BJ (cell line): Measurements from ENCODE around the gene TANGO2. TPM values are rescaled to one million over a fixed set of nuclear protein-coding genes. Genes with fewer than 3 reads are reported as not detected.

ENCODE experiments used
- CTCF ChIA-PET: fragments of 350-600 bp; formaldehyde crosslinking; extraction: SDS; loops from one replicate; lab custom pipeline; 2021; ENCODE audit warnings: antibody characterized with exemption, inconsistent platforms; lab: Yijun Ruan, JAX
- POLR2A ChIA-PET: fragments of 300-600 bp; sonication (Branson Sonifier 250); formaldehyde crosslinking; extraction: SDS; loops from one replicate; lab custom pipeline; 2021; ENCODE audit warnings: antibody characterized with exemption; lab: Charles Lee
- DNase-seq: peaks from one replicate; pipeline ENCODE4 v3.0.0-alpha.2; 2011; ENCODE audit warnings: low read depth
- H3K27me3 ChIP-seq: 2 replicates; pipeline ENCODE4 v1.6.0; 2011; ENCODE audit warnings: low read length; ENCODE audit not compliant: control insufficient read depth, insufficient read depth
- H3K36me3 ChIP-seq: 2 replicates; pipeline ENCODE4 v1.5.1; 2011; ENCODE audit warnings: low read length; ENCODE audit not compliant: control insufficient read depth, insufficient read depth
- H3K4me3 ChIP-seq: 2 replicates; pipeline ENCODE4 v1.5.1; 2011; ENCODE audit warnings: low read depth, mild to moderate bottlenecking, control low read depth, low read length
- polyA plus RNA-seq: library from polyadenylated mRNA; depleted of rRNA; stranded (reverse); fragments of >200 nt; gene quantifications from 2 replicates; pipeline ENCODE4 v1.2.3, GENCODE V29; 2011
- TF ChIP-seq, protein P1 (sequence below): IDR thresholded peaks from 2 replicates; pipeline ENCODE4 v1.5.1; 2011; ENCODE audit warnings: low read depth, mild to moderate bottlenecking, control low read depth, inconsistent platforms, low read length, moderate library complexity; ENCODE audit not compliant: insufficient read depth

TANGO2 gene
- polyA plus RNA-seq, 1 experiment = 51.7 TPM

- Histone ChIP-seq H3K4me3 (no peak overlapping the region), H3K36me3 (peaks cover 14% of the 10 kb centered on the region), H3K27me3 (no peaks in the 10 kb centered on the region)
- TF ChIP-seq, protein P1, sequence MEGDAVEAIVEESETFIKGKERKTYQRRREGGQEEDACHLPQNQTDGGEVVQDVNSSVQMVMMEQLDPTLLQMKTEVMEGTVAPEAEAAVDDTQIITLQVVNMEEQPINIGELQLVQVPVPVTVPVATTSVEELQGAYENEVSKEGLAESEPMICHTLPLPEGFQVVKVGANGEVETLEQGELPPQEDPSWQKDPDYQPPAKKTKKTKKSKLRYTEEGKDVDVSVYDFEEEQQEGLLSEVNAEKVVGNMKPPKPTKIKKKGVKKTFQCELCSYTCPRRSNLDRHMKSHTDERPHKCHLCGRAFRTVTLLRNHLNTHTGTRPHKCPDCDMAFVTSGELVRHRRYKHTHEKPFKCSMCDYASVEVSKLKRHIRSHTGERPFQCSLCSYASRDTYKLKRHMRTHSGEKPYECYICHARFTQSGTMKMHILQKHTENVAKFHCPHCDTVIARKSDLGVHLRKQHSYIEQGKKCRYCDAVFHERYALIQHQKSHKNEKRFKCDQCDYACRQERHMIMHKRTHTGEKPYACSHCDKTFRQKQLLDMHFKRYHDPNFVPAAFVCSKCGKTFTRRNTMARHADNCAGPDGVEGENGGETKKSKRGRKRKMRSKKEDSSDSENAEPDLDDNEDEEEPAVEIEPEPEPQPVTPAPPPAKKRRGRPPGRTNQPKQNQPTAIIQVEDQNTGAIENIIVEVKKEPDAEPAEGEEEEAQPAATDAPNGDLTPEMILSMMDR = no peak
- ChIA-PET POLR2A (no interaction called here), CTCF (interaction anchor here (1.1 to 1.9 kb wide), 3 partner anchors 10 to 19 kb away, joined by 3 to 6 read pairs (median 5); no protein-coding TSS in a partner anchor)
- no peak for DNase-seq
These were observed 11.6 kb downstream of the TANGO2 start for GRCh38 chr22:20032407-20032991.

DNA sequence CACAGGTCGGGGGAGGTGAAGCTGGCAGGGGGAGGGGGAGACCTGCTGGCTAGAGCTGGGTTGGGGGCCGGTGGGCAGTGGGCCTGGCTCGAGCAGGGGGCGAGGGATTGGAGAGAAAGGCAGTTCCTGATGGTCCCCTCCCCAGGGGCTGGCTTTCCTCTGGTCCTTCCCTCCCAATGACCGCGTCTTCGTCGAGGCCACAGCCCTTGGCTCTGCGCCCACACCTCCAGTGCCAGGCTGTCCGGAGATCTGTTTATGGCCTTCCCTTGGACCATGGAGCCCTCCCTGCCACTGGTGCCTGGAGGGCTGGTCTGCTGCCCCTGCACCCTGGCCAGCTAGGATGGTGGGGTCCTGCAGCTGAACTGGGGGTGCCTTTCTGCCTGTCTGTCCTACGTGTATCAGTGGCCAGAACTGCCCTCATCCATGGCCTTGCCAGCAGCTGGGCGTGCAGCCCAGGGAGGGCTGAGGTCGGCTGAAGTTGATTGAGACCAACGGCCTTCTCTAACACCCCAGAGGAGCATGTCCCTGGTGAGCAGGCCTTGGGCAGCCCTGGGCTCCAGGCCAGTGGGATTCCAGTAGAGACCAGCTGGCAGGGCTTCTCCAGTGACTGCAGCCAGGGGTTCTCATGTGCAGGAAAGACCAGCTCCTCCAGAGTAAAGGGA, 12.3 kb downstream of the TANGO2 start:
- Histone ChIP-seq H3K4me3 (no peak overlapping the region), H3K27me3 (no peaks in the 10 kb centered on the region), H3K36me3 (peaks cover 16% of the 10 kb centered on the region)
- ChIA-PET CTCF (interaction anchor here (1.9 kb wide), 1 partner anchor 20 kb away, joined by 6 read pairs; no protein-coding TSS in a partner anchor), POLR2A (no interaction called here)
- TF ChIP-seq, protein P1 = no peak
- DNase-seq = no peak

DNA sequence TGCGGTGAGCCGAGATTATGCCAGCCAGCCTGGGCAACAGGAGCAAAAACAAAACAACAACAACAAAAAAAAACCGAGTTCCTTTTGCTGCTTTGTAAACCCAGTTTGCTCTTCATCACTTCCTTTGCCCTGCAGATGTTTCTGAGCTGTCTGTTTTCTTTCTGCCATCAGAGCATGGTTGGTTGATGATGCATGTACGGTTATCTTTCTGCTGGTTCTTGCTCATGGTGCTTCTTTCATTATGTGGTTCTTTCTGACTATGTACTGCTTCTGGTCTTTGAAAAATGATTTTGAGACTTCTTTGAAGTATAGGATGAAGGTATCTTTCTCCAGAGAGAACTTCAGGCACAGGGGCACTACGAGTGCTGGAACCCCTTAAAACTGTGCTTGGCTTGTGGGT, 13.2 kb downstream of the TANGO2 start:
- TF ChIP-seq, protein P1 = no peak
- CTCF ChIA-PET = interaction anchor here (1.4 to 1.9 kb wide), 2 partner anchors 12 to 21 kb away, joined by 5 to 6 read pairs; no protein-coding TSS in a partner anchor
- DNase-seq = no peak
- Histone ChIP-seq H3K27me3 (no peaks in the 10 kb centered on the region), H3K36me3 (peaks cover 18% of the 10 kb centered on the region), H3K4me3 (no peak overlapping the region)
- POLR2A ChIA-PET = no interaction called here

DNA sequence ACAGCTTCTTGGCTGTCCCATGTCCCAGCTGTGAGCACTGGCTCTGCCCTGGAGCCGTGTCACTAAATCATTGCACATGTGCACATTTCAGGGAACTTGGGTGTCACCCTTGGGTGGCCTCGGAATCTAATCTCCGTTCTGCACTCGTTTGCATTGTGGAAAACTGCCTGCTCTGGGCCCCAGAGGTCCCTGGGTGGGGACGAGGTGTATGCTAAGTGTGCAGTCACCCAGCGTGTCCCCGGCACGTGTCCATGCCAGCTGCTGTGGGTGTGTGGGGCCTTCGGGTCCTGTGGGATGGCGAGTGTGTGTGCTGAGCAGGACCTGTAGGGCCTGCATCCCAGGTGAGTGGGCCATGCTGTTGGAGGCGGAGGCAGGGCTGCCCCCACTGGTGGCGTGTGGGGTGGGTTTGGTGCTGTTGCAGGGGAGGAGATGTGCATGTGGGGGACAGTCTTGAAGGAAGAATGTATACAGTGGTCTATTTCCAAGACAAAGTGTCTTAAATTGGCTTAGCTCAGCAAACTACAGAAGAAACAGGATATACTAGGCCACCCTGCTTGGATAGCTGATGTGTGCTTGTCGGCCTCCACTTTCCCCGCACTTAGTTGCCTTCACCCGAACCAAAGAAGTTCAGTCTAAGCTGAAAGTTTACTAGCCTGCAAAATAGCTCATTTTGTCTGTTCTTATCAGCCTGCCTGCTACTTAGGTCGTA, 14.6 kb downstream of the TANGO2 start:
- Histone ChIP-seq H3K36me3 (peaks cover 18% of the 10 kb centered on the region), H3K4me3 (no peak overlapping the region), H3K27me3 (no peaks in the 10 kb centered on the region)
- no peak for DNase-seq
- TF ChIP-seq, protein P1 = no peak
- ChIA-PET CTCF (interaction anchor here (1.0 kb wide), 1 partner anchor 22 kb away, joined by 3 read pairs; no protein-coding TSS in a partner anchor), POLR2A (no interaction called here)

- no peak for DNase-seq
- CTCF ChIA-PET = interaction anchor here (1.0 kb wide), 1 partner anchor 22 kb away, joined by 3 read pairs; no protein-coding TSS in a partner anchor
- no peak overlapping the region for H3K4me3 ChIP-seq
- no peaks in the 10 kb centered on the region for H3K27me3 ChIP-seq
- peaks cover 19% of the 10 kb centered on the region for H3K36me3 ChIP-seq
- TF ChIP-seq, protein P1 = no peak
- POLR2A ChIA-PET = no interaction called here
These were observed 15.2 kb downstream of the TANGO2 start for GRCh38 chr22:20036084-20036482.
